RPMI8226 (cell line): ENCODE results near the gene RPL19.
"Not testable (repeated sequence)": the region's sequence is repeated elsewhere in the genome, so short reads cannot be mapped to it uniquely, and the experiment has no call there.

ENCODE experiments used
- DNase-seq: peaks from one replicate; pipeline ENCODE4 v3.0.0-alpha.2; 2015

RPL19 gene

GRCh38 chr17:39225959-39226683, 26.0 kb downstream of the RPL19 start:
- DNase-seq, result no peak

DNA sequence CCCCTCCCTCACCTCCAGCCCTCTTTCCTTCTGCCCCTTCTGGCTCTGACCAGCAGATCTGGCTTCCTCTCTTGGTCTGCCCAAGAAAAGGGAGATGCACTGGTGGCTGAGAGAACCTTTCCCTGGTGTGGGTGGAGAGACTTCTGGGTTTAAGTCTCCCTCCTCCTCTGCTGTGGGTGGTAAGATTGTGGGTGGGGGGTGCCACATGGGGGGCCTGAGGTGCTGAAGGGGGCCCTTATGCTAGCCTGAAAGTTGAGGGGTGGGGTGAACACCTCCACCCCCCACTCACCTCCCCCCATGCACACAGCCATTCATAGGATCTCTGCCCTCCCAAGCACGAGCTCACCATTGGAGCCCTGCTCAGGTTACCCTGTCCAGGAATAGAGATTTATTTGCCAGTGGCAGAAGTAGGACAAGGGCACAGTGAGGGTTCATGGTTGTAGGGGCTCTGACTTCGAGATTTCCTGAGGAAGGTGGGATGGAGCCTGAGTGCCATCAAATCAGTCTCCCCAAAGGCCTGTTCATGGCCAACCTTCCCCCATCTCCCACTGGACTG, 27.4 kb downstream of the RPL19 start:
- DNase-seq, result no peak

DNA sequence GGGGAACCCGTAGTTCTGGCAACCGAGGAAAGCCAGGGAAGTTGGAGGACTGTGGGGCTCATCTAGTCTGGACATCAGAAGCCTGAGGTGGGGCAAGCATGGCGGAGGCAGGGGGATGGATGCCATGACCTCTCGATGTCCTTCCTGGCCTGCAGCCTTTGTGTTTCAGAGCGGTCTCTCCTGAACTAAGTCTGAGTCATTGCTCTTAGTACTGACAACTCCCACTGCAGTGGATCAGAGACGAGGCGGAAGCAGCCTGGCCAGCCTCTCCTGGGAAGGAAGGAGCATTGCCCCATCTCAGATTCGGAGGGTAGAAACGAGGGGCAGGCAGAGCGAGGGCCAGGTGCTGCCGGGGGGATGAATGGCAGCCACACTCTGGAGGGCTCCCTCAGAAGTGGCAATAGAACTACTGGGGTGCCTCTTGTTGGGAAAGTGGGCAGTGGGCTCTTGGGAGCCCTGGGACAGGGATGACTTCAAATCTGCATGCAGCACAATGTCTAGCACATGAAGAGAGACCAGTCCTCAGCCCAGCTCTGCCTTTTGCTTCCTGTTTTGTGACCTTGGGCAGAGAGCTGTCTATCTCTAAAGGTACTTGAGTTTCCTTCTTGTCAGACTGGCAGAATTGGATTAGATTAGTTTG, 29.3 kb downstream of the RPL19 start:
- DNase-seq, result no peak

GRCh38 chr17:39230361-39230760, 30.3 kb downstream of the RPL19 start:
- DNase-seq, result no peak

DNA sequence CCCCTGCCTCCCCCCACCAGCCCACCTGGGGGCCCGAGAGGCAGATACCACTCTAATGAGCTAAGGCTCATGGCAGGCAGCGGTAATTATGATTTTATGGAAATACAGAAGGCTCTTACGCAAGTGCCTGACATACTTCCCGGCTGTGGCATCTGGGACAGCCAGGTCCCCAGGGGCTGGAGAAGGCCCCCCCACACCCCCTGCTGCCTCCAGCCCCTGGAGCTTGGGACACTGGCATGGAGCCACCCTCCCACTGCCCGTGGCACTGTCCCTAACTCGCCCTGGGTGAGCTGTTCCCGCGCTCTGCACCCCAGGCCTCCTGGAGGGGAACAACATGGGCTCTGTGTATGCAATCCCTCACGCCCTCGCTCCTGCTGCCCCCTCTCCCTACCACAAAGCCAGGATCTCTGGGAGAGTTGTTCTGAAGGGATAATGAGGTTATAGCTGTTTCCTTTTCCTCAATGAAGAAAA, 31.0 kb downstream of the RPL19 start:
- DNase-seq, result no peak

- peak; percentile 39 for DNase-seq
These were observed 31.8 kb downstream of the RPL19 start for GRCh38 chr17:39231591-39232551.

DNA sequence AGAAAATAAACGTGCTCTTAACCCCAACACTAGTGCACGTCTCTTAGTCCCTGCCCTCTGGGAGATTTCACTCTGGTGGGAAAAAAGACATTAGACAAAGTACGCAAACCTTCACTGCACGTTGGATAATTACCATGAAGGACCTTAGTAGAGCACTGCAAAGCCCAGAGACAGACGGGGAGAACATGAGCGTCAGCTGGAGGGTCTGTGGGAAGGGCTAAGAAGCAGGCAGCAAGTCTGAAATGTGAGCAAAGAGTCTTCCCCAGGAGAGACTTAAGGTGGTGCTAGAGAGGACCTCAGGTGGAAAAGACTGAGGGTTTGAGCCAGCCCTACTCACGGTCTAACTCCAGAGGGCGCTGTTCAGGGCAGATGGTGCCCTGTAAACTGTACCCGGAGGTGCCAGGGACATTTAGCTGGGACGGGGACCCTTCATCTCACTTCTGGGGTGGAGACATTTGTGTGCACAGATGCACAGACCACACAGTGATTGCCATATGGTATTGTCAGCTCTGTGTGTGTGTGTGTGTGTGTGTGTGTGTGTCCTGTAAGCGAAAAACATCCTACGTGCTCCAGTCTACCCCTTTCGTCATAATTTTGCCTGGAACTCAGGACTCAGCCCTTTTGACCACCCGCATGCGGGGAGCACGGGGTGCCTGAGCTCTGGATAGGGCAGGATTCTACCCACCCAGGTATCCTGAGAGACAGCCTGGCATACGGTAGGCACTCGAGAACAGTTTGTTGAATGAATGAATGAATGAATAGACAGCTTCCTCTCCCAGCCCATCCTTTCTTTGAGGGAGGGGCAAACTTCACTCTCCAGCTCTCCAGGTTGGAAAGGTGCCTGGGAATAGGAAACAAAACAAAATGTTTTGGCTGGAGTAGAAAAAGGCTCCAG, 35.7 kb downstream of the RPL19 start:
- DNase-seq, result peak; percentile 82

GRCh38 chr17:39236450-39236927, 36.4 kb downstream of the RPL19 start:
- no peak for DNase-seq

DNA sequence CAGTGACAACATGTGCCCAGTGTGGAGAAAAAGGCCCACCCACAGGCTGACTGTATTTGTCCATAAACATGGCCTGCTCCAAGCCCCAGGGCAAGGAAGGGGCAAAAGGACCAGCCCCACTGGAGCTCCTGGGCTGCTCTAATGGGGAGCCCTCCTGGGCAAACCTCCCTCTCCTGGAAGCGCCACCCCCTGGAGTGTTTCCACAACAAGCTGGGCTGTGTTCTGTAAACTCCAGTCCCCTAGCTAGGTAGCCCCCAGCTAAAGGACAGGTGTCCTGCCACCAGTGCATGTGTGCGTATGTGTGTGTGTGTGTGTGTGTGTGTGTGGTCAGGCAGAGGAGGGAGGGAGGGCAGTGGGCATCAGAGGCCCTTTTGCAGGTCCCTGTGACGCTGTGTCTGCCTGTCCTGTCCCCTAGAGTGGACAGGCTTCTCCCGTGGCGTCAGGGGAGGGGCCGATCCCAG, 36.9 kb downstream of the RPL19 start:
- DNase-seq, result no peak

- no peak for DNase-seq
These were observed 37.5 kb downstream of the RPL19 start for GRCh38 chr17:39237586-39237985.

- peak; percentile 90 for DNase-seq
These were observed 38.4 kb downstream of the RPL19 start for GRCh38 chr17:39238311-39238972.

DNA sequence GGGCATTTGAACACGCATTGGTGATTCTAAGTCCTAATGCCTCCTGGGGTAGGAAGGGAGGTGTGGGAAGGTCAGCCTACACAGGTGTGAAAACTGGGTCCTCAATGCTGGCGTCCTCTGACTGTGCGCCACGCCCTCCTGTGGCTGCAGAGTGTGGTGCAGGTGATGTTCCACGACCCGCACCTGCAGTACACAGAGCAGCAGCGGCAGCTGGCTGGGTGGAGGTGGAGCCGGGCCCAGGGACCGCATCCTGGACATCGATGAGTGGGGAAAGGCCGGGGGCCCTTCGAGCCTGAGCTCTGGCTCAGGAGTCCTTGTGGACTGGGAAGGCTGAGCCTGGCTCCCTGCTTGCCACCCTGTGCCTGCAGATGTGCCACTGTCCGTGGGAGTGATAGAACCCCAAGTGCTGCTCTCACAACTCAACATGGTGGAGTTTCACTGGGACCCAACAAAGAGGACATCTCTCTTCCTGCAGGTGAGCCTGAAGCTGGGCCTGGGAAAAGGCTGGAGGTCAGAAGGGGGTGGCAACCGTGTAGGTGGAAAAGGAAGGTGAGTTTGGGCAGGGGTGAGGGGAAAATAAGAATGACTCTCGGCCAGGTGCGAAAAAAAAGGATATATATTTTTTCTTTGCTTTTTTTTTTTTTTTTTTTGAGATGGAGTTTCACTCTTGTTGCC, 39.7 kb downstream of the RPL19 start:
- peak; percentile 91 for DNase-seq

- DNase-seq, result no peak
These were observed 40.5 kb downstream of the RPL19 start for GRCh38 chr17:39240631-39241030.

DNA sequence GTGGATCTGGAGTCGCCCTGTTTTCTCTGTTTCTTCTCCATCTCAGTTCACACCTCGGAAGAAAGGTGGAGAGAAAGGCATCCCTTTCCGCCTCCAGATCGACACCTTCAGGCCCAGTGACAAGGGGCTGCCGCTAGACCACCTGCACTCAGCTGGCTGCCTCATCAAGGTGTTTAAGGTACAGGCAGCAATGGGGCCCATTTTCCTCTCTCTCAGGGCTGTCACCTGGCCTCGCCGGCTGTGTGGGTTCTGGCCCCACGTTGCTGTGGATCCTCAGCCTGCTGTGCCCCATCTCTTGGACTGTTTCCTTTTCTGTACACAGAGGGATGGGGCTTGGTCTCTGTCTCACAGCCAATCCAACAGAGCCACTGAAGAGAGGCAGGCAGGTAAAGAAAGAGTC, 43.1 kb downstream of the RPL19 start:
- DNase-seq, result no peak

- no peak for DNase-seq
These were observed 44.0 kb downstream of the RPL19 start for GRCh38 chr17:39244016-39244599.

DNA sequence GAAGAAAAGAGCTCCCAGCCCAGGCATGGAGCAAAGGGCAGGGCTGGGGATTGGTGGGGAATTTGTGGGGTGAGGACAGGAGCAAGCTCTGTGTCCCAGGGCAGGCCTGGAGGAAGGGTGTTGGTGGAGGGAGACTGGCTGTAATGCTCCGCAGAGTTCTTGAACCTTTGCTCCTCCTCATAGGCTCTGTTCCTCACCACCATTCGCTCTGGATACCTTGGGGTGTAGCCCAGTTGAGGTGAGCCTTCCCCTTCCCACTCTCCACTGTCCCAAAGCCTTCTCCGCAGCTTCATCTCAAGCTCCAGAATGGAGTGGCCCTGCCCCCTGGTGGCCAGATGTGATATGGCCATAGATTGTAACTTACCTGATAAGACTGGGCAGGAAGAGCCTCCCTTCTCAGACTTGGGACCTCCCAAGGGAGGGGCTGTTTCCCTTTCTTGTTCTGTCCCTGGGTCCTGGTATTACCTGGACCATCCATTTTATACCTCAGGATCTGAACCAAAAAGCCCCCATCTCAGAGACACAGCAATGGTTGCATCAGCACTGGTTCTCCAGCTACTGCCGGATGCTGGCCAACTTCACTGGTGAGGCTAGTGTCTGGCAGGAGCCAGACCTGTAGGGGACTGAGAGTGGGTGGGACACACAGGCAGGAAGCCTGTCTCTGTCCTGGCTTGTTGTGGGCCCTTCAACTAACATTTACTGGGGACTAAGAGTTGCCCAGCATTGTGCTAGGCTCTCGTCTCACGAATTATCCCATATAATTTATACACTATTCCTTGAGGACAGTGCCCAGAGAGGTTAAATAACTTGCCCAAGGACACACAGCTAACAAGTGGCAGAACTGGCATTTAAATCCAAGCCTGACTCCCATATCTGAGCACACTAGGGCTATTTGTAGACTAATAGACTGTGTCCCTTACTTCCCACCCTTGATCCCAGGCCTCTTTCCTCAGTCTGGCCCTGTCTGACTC, 44.8 kb downstream of the RPL19 start:
- DNase-seq, result peak; percentile 85

DNA sequence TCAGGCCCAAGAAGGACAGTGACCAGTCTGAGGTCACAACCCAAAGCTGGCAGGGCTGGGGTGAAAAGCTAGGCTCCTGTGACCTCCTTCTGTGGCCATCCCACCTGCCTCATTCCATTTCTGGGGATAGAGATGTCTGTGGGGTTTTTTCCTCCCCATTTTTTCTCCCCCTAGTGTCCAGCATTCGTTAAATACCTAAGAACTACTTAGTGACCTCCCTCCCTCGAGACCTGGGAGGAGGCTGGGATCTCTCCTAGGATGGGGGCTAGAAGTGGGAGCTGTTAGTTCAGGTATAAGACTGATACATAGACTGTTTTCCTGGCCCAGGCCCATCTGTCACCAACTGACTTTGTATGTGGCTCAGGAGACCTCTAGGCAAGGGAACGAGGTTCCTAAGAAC, 46.2 kb downstream of the RPL19 start:
- no peak for DNase-seq

GRCh38 chr17:39250076-39250475, 50.0 kb downstream of the RPL19 start:
- not testable (repeated sequence) for DNase-seq

GRCh38 chr17:39251997-39252396, 51.9 kb downstream of the RPL19 start:
- no peak for DNase-seq
